ENCODE results near the gene TMEM59L. TPM values are rescaled to one million over a fixed set of nuclear protein-coding genes. Genes with fewer than 3 reads are reported as not detected.

TMEM59L gene
- total and polyA plus RNA-seq, 2 experiments from 2014 or later = 1.5 to 9.1 TPM

DNA sequence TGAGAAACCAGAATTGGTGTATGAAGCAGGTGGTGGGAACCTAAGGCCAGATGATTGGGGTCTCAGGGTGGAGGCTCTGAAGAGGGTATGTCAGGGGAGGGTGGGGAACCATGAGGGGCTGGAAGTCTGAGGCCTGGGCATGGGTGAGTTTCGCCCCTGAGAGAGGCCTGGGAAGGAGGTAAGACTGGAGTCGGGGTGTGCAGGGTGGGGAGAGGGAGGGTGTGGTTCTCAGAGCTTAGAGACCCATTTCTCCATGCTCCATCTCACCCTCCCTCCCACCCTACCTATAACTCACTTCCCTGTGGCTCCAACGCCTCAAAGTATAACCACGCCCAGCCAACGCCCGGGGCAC, 23.1 kb downstream of the TMEM59L start:
- no peak for DNase-seq (ENCODE audit: low spot score)
- no peaks in the 10 kb centered on the region for H3K9me2 ChIP-seq (replicated peaks; ENCODE audit: insufficient read depth)
- H3K27ac ChIP-seq = no peak overlapping the region
- TF ChIP-seq EZH2phosphoT487 (IDR thresholded peaks at IDR 0.05; ENCODE audit: low read depth, severe bottlenecking, unreplicated experiment) (no peak), EZH2 (IDR thresholded peaks at IDR 0.05; ENCODE audit: borderline replicate concordance) (no peak)
- TF ChIP-seq, protein P1, sequence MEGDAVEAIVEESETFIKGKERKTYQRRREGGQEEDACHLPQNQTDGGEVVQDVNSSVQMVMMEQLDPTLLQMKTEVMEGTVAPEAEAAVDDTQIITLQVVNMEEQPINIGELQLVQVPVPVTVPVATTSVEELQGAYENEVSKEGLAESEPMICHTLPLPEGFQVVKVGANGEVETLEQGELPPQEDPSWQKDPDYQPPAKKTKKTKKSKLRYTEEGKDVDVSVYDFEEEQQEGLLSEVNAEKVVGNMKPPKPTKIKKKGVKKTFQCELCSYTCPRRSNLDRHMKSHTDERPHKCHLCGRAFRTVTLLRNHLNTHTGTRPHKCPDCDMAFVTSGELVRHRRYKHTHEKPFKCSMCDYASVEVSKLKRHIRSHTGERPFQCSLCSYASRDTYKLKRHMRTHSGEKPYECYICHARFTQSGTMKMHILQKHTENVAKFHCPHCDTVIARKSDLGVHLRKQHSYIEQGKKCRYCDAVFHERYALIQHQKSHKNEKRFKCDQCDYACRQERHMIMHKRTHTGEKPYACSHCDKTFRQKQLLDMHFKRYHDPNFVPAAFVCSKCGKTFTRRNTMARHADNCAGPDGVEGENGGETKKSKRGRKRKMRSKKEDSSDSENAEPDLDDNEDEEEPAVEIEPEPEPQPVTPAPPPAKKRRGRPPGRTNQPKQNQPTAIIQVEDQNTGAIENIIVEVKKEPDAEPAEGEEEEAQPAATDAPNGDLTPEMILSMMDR (IDR thresholded peaks at IDR 0.05; ENCODE audit: poor library complexity) = no peak
- no peak overlapping the region for H3K4me3 ChIP-seq
- no peaks in the 10 kb centered on the region for H4K20me1 ChIP-seq (ENCODE audit: insufficient read depth, poor library complexity, severe bottlenecking)
- H3K4me1 ChIP-seq (ENCODE audit: insufficient read depth) = no peaks in the 10 kb centered on the region
- WGBS (ENCODE audit: low lambda C conversion rate, missing lambda C conversion rate) = 7% methylated on average over 4 of the region's 6 CpGs
- peak overlapping the region; percentile 94 for H3K4me2 ChIP-seq
- no peaks in the 10 kb centered on the region for H3K36me3 ChIP-seq (replicated peaks; ENCODE audit: insufficient read depth, low read depth)
- H3K27me3 ChIP-seq = no peaks in the 10 kb centered on the region
- H3K9me3 ChIP-seq (ENCODE audit: low read depth) = no peaks in the 10 kb centered on the region
- H2AFZ ChIP-seq = no peak overlapping the region
- H3K79me2 ChIP-seq = peaks cover 24% of the 10 kb centered on the region

DNA sequence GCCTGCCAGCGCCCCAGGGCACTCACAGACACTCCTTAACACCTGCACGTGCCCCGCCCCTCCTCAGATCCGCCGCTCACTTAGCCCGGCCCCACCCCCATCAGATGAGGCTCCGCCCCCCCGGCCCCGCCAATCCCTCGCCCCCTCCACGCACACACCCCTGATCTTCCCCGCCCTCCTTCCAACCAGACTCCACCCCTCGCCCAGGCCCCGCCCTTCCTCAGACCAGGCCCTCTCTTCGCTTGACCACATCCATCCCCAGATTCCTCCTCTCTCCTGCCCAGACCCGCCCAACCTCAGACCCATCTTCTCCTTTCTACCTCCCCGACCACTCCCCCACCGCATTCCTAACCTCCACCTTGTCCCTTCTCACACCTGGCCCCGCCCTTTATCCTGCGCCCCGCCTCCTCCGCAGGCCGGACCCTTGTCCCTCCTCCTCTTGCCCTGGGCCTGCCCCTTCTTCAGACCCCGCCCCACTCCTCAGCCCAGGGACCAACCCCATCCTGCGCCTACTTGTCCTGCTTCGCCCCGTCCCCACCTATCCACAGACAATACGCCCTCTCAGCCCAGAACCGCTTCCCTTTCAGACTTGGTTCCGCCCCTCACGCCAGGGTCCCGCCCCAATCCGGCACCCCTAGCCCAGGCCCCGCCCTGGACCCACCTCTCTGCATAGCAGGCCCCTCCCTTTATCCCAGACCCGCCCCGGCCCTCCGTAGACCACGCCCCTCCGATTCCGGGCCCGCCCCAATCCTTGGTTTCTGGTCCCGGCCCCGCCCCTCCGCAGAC, 23.7 kb downstream of the TMEM59L start:
- Histone ChIP-seq H3K79me2 (peaks cover 28% of the 10 kb centered on the region), H3K9me2 (replicated peaks; ENCODE audit: insufficient read depth) (no peaks in the 10 kb centered on the region), H3K4me2 (peak overlapping the region; percentile 94), H3K4me3 (no peak overlapping the region), H2AFZ (peak overlapping the region; percentile 34), H3K27ac (peak overlapping the region; percentile 13), H3K27me3 (no peaks in the 10 kb centered on the region), H3K36me3 (replicated peaks; ENCODE audit: insufficient read depth, low read depth) (no peaks in the 10 kb centered on the region), H4K20me1 (ENCODE audit: insufficient read depth, poor library complexity, severe bottlenecking) (no peaks in the 10 kb centered on the region), H3K9me3 (ENCODE audit: low read depth) (no peaks in the 10 kb centered on the region), H3K4me1 (ENCODE audit: insufficient read depth) (no peaks in the 10 kb centered on the region)
- WGBS (ENCODE audit: low lambda C conversion rate, missing lambda C conversion rate) = 6% methylated on average over 19 of the region's 44 CpGs
- TF ChIP-seq EZH2 (IDR thresholded peaks at IDR 0.05; ENCODE audit: borderline replicate concordance) = no peak
- TF ChIP-seq, protein P1 (IDR thresholded peaks at IDR 0.05; ENCODE audit: poor library complexity) = no peak
- TF ChIP-seq EZH2phosphoT487 (IDR thresholded peaks at IDR 0.05; ENCODE audit: low read depth, severe bottlenecking, unreplicated experiment) = no peak
- peak; percentile 99 for DNase-seq (ENCODE audit: low spot score)

DNA sequence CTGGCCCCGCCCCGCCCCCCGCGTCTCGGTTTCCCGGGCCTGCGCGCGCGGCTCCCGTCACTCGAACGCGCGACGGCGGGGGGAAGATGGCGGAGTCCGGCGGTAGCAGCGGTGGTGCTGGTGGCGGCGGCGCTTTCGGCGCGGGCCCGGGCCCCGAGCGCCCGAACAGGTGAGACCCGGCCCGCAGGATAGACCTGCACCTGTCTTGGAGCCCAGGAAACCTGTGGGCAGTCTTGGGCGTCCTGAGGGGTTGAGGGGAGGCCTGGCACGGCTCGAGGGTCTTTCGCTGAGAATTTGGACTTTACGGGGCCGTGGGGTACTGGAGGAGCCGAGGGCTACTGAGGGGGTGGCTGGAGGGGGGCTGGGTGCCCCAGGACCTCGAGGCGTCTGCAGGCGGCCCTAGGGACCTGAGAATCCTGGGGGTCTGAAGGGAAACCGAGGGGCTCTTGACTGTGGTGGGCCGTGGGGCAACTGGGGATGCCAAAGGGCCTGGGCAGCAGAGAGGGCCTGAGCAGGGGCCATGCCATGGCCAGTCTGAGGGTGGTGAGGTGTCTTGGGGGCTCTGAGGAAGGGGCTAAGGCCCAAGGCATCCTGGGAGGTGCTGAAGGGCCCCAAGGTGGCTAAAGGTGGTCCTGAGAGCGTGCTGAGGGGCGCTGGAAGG, 24.4 kb downstream of the TMEM59L start, which contains the start of gene KLHL26:
Gene KLHL26 (plus strand): TSS at position 60 of the 661 bp plus-strand sequence. CDS start 27 bp downstream, at position 87.
- Histone ChIP-seq H3K27ac (peak within 1 kb of the TSS; percentile 52), H4K20me1 (ENCODE audit: insufficient read depth, poor library complexity, severe bottlenecking) (no peaks in the 10 kb centered on the region), H3K79me2 (peaks cover 31% of the 10 kb centered on the region), H3K36me3 (replicated peaks; ENCODE audit: insufficient read depth, low read depth) (no peaks in the 10 kb centered on the region), H3K9me2 (replicated peaks; ENCODE audit: insufficient read depth) (no peaks in the 10 kb centered on the region), H3K27me3 (no peaks in the 10 kb centered on the region), H3K4me3 (peak within 1 kb of the TSS; percentile 62), H3K9me3 (ENCODE audit: low read depth) (no peaks in the 10 kb centered on the region), H2AFZ (peak within 1 kb of the TSS; percentile 57), H3K4me1 (ENCODE audit: insufficient read depth) (no peaks in the 10 kb centered on the region), H3K4me2 (peak within 1 kb of the TSS; percentile 94)
- TF ChIP-seq EZH2phosphoT487 (IDR thresholded peaks at IDR 0.05; ENCODE audit: low read depth, severe bottlenecking, unreplicated experiment) = no peak
- TF ChIP-seq EZH2 (IDR thresholded peaks at IDR 0.05; ENCODE audit: borderline replicate concordance) = no peak
- TF ChIP-seq, protein P1 (IDR thresholded peaks at IDR 0.05; ENCODE audit: poor library complexity) = no peak
- DNase-seq (ENCODE audit: low spot score) = no peak
- 4% methylated on average over 37 of the region's 47 CpGs for WGBS (ENCODE audit: low lambda C conversion rate, missing lambda C conversion rate)
